ENCODE data around the gene TFAP2A.

DNA sequence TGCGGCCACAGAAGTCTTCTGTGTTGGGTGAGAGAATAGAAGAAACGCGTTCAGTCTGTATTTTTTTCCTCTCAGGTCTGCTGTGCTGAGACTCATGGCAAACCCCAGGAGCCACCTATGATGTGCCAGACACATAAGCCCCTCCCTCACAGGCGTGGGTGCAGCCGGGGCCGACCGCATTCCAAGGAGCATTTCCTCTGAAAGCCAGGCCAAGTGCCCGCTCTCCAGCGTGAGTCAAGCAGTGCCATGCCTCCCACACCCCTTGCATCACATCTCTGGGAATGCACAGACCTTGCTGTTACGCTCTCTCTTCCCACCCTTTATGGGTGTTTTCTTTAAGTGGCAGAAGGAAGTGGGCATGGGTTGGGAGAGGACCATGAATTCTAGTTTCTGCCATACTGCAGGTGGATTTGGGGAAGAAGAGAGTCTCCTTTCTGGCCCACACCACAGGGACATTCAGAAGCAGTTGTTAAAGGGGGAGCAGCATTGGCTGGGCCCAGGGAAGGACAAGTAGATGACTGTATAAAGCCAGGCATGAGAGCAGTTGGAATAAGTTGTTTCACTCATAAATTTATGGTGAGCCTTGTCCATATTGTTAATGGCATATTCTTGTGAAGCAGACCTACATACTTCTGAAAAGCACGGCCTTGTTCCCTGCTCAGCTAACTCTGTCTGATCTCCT, 37.1 kb upstream of the TFAP2A start:
- no peak for TF ChIP-seq CTCF (IDR thresholded peaks at IDR 0.05)
- no peak for TF ChIP-seq POLR2A (IDR thresholded peaks at IDR 0.05)
